ENCODE measurements around the gene TRIM47.

DNA sequence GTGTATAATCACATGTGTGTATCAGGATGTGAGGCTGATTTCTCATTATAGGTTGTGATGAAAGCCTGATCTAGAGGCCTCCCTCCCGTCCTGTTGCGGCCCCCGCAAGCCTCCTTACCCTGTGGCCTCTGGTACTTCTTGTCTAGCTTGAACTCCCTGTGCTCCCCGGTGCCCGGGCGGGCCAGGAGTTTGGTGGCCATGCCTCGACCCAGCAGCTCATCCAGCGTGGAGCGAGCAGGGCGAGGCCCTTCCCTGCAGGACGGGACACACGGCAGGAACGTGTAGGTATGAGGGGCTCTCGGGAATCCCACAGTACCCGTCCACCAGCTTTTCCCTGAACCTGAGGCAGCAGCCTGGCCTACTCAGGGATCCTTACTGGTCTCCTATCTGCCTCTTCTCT is 47.5 kb upstream of the TRIM47 start:
- TF ChIP-seq POLR2A (IDR thresholded peaks at IDR 0.05), result no peak
- no peak for TF ChIP-seq POLR2AphosphoS5 (IDR thresholded peaks at IDR 0.05)

Measured in prostate gland (tissue), 1 donor.